ENCODE results near the gene CTBS.

CTBS gene

DNA sequence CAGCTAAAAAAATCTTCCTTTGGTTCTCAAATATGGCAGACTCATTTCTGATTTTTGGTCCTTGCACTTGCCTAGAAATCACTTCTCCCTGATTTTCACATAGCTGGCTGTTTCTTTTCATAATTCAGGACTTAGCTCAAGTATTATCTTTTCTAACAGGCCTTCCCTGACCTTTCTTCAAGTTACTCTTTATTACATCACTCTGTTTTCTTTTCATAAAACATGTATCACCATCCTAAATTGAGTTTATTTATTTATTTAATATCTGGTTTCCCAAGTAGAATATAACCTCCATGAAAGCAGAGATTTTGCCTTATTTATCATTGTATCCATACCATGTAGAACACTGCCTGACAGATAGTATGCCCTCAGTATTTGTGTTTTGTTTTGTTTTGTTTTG lies 49.6 kb downstream of the CTBS start:
- Histone ChIP-seq H3K27ac (ENCODE audit: low read length) (no peak overlapping the region), H3K4me1 (ENCODE audit: low read length) (no peaks in the 10 kb centered on the region), H3K4me2 (ENCODE audit: low read depth, low read length) (no peak overlapping the region), H4K20me1 (ENCODE audit: insufficient read depth, low read length) (no peaks in the 10 kb centered on the region), H3K9me3 (replicated peaks; ENCODE audit: insufficient read depth, low read length) (no peaks in the 10 kb centered on the region), H3K36me3 (replicated peaks; ENCODE audit: insufficient read depth, low read length) (no peaks in the 10 kb centered on the region), H3K9me2 (replicated peaks; ENCODE audit: insufficient read depth, low read length) (no peaks in the 10 kb centered on the region), H3K9ac (ENCODE audit: low read length) (no peak overlapping the region), H3F3A (ENCODE audit: insufficient read depth, low read length) (no peaks in the 10 kb centered on the region), H3K4me3 (ENCODE audit: low read length) (no peak overlapping the region), H2AFZ (ENCODE audit: low read length) (no peak overlapping the region), H3K27me3 (replicated peaks; ENCODE audit: insufficient read depth, low read length) (no peaks in the 10 kb centered on the region), H3K79me2 (ENCODE audit: low read length) (no peaks in the 10 kb centered on the region)
- TF ChIP-seq, protein P1, sequence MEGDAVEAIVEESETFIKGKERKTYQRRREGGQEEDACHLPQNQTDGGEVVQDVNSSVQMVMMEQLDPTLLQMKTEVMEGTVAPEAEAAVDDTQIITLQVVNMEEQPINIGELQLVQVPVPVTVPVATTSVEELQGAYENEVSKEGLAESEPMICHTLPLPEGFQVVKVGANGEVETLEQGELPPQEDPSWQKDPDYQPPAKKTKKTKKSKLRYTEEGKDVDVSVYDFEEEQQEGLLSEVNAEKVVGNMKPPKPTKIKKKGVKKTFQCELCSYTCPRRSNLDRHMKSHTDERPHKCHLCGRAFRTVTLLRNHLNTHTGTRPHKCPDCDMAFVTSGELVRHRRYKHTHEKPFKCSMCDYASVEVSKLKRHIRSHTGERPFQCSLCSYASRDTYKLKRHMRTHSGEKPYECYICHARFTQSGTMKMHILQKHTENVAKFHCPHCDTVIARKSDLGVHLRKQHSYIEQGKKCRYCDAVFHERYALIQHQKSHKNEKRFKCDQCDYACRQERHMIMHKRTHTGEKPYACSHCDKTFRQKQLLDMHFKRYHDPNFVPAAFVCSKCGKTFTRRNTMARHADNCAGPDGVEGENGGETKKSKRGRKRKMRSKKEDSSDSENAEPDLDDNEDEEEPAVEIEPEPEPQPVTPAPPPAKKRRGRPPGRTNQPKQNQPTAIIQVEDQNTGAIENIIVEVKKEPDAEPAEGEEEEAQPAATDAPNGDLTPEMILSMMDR (IDR thresholded peaks at IDR 0.05; ENCODE audit: low read length) = no peak
- TF ChIP-seq EZH2 (optimal IDR thresholded peaks at IDR 0.05; ENCODE audit: low read depth, low read length) (no peak), EZH2phosphoT487 (IDR thresholded peaks at IDR 0.05; ENCODE audit: low read length) (no peak)
- DNase-seq = no peak

DNA sequence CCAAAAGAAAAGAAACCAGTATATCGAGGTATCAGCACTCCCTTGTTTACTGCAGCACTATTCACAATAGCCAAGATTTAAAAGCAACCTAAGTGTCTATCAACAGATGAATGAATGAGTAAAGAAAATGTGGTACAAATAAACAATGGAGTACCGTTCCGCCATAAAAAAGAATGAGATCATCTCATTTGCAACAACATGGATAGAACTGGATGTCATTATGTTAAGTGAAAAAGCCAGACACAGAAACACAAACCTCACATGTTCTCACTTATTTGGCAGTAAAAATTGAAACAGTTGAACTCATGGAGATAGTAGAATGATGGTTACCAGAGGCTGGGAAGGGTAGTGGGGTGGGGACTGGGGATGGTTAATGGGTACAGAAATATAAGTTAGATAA lies 63.6 kb downstream of the CTBS start:
- Histone ChIP-seq H3K36me3 (replicated peaks; ENCODE audit: insufficient read depth, low read length) (no peaks in the 10 kb centered on the region), H3K4me1 (ENCODE audit: low read length) (no peaks in the 10 kb centered on the region), H3K4me2 (ENCODE audit: low read depth, low read length) (no peak overlapping the region), H3K79me2 (ENCODE audit: low read length) (no peaks in the 10 kb centered on the region), H4K20me1 (ENCODE audit: insufficient read depth, low read length) (no peaks in the 10 kb centered on the region), H2AFZ (ENCODE audit: low read length) (no peak overlapping the region), H3K27me3 (replicated peaks; ENCODE audit: insufficient read depth, low read length) (no peaks in the 10 kb centered on the region), H3K4me3 (ENCODE audit: low read length) (no peak overlapping the region), H3F3A (ENCODE audit: insufficient read depth, low read length) (peaks cover 10% of the 10 kb centered on the region; the same call in 1 of the 2 replicates), H3K9me2 (replicated peaks; ENCODE audit: insufficient read depth, low read length) (no peaks in the 10 kb centered on the region), H3K9me3 (replicated peaks; ENCODE audit: insufficient read depth, low read length) (no peaks in the 10 kb centered on the region), H3K27ac (ENCODE audit: low read length) (no peak overlapping the region), H3K9ac (ENCODE audit: low read length) (no peak overlapping the region)
- no peak for TF ChIP-seq EZH2phosphoT487 (IDR thresholded peaks at IDR 0.05; ENCODE audit: low read length)
- DNase-seq = no peak

DNA sequence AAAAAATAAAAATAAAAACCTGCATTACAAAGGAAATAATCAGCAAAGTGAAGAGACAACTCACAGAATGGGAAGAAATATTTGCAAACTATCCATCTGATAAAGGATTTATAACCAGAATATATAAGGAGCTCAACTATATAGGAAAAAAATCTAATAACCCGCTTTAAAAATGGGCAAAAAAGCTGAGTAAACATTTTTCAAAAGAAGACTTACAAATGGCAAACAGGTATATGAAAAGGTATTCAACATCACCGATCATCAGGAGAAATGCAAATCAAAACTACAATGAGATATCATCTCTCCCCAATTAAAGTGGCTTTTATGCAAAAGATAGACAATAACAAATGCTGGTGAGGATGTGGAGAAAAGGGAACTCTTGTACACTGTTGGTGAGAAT lies 64.1 kb downstream of the CTBS start:
- H3K4me2 ChIP-seq (ENCODE audit: low read depth, low read length) = no peak overlapping the region
- no peak overlapping the region for H3K27ac ChIP-seq (ENCODE audit: low read length)
- no peak overlapping the region for H3K4me3 ChIP-seq (ENCODE audit: low read length)
- peaks cover 4% of the 10 kb centered on the region for H3K79me2 ChIP-seq (ENCODE audit: low read length)
- TF ChIP-seq EZH2 (optimal IDR thresholded peaks at IDR 0.05; ENCODE audit: low read depth, low read length) = no peak
- no peak for TF ChIP-seq EZH2phosphoT487 (IDR thresholded peaks at IDR 0.05; ENCODE audit: low read length)
- H3F3A ChIP-seq (ENCODE audit: insufficient read depth, low read length) = peaks cover 12% of the 10 kb centered on the region; the same call in 1 of the 2 replicates
- H4K20me1 ChIP-seq (ENCODE audit: insufficient read depth, low read length) = no peaks in the 10 kb centered on the region
- DNase-seq = no peak
- H3K27me3 ChIP-seq (replicated peaks; ENCODE audit: insufficient read depth, low read length) = no peaks in the 10 kb centered on the region
- no peak overlapping the region for H2AFZ ChIP-seq (ENCODE audit: low read length)
- H3K36me3 ChIP-seq (replicated peaks; ENCODE audit: insufficient read depth, low read length) = no peaks in the 10 kb centered on the region
- H3K4me1 ChIP-seq (ENCODE audit: low read length) = no peaks in the 10 kb centered on the region
- H3K9me2 ChIP-seq (replicated peaks; ENCODE audit: insufficient read depth, low read length) = no peaks in the 10 kb centered on the region
- no peaks in the 10 kb centered on the region for H3K9me3 ChIP-seq (replicated peaks; ENCODE audit: insufficient read depth, low read length)
- no peak overlapping the region for H3K9ac ChIP-seq (ENCODE audit: low read length)

DNA sequence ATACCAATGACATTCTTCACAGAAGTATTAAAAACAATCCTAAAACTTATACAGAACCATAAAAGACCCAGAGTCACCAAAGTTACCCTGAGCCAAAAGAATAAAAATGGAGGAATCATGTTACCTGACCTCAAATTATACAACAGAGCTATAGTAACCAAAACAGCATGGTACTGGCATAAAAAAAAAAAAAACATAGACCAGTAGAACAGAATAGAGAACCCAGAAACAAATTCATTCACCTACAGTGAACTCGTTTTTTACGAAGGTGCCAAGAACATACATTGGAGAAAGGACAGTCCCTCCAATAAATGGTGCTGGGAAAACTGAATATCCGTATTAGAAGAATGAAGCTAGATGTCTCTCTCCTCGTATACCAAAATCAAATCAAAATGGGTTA lies 65.2 kb downstream of the CTBS start:
- no peak for DNase-seq
- Histone ChIP-seq H2AFZ (ENCODE audit: low read length) (no peak overlapping the region), H3K36me3 (replicated peaks; ENCODE audit: insufficient read depth, low read length) (no peaks in the 10 kb centered on the region), H3K4me2 (ENCODE audit: low read depth, low read length) (no peak overlapping the region), H3K9me3 (replicated peaks; ENCODE audit: insufficient read depth, low read length) (no peaks in the 10 kb centered on the region), H3K79me2 (ENCODE audit: low read length) (peaks cover 16% of the 10 kb centered on the region), H3K9ac (ENCODE audit: low read length) (no peak overlapping the region), H3K27me3 (replicated peaks; ENCODE audit: insufficient read depth, low read length) (no peaks in the 10 kb centered on the region), H3K4me1 (ENCODE audit: low read length) (no peaks in the 10 kb centered on the region), H3K9me2 (replicated peaks; ENCODE audit: insufficient read depth, low read length) (no peaks in the 10 kb centered on the region), H3K27ac (ENCODE audit: low read length) (no peak overlapping the region), H3F3A (ENCODE audit: insufficient read depth, low read length) (peaks cover 17% of the 10 kb centered on the region; the same call in 1 of the 2 replicates), H3K4me3 (ENCODE audit: low read length) (no peak overlapping the region), H4K20me1 (ENCODE audit: insufficient read depth, low read length) (no peaks in the 10 kb centered on the region)
- TF ChIP-seq EZH2phosphoT487 (IDR thresholded peaks at IDR 0.05; ENCODE audit: low read length) = no peak
- TF ChIP-seq EZH2 (optimal IDR thresholded peaks at IDR 0.05; ENCODE audit: low read depth, low read length) = no peak
- TF ChIP-seq, protein P1 (IDR thresholded peaks at IDR 0.05; ENCODE audit: low read length) = no peak

Measured in MM.1S (cell line).